Neural progenitor cell (in vitro differentiated cells): ENCODE data around the gene RBBP5.

Experiments
- CTCF ChIP-seq: fragments of 200-600 bp; sonication (generic); IDR thresholded peaks from 2 replicates; pipeline ENCODE4 v1.5.1; 2017; ENCODE audit warnings: antibody characterized with exemption, mild to moderate bottlenecking
- EZH2 ChIP-seq: fragments of 200-600 bp; sonication (generic); IDR thresholded peaks from 2 replicates; pipeline ENCODE4 v1.6.1; 2017; ENCODE audit warnings: antibody characterized with exemption, mild to moderate bottlenecking, moderate library complexity

GRCh38 chr1:205064301-205064700 is 57.5 kb downstream of the RBBP5 start:
- no peak for TF ChIP-seq CTCF
- TF ChIP-seq EZH2: no peak
